SJSA1 (cell line): ENCODE results near the gene MGST3. TPM values are rescaled to one million over a fixed set of nuclear protein-coding genes. Genes with fewer than 3 reads are reported as not detected.
A peak's percentile ranks its signal among the peaks of the same experiment; 100 is the strongest.
"Not testable (repeated sequence)": the region's sequence is repeated elsewhere in the genome, so short reads cannot be mapped to it uniquely, and the experiment has no call there.

Experiments used
- DNase-seq, 2 experiments: peaks; one replicate each; pipeline ENCODE4 v3.0.0-alpha.2; 2015 to 2020; ENCODE audit warnings: low spot score in 2 of 2, low read depth in 1 of 2
- H3K27ac ChIP-seq: fragments of 250-450 bp; sonication (Bioruptor Pico); 2 replicates; pipeline ENCODE4 v1.5.1; 2020; ENCODE audit warnings: mild to moderate bottlenecking, moderate library complexity
- H3K27me3 ChIP-seq: fragments of 250-450 bp; sonication (Bioruptor Pico); replicated peaks from 2 replicates; pipeline ENCODE4 v1.5.1; 2020; ENCODE audit warnings: mild to moderate bottlenecking, moderate library complexity
- H3K36me3 ChIP-seq: fragments of 250-450 bp; sonication (Bioruptor Pico); 2 replicates; pipeline ENCODE4 v1.5.1; 2020; ENCODE audit warnings: mild to moderate bottlenecking
- H3K4me1 ChIP-seq: fragments of 250-450 bp; sonication (Bioruptor Pico); replicated peaks from 2 replicates; pipeline ENCODE4 v1.6.1; 2021; ENCODE audit warnings: mild to moderate bottlenecking
- H3K4me3 ChIP-seq: fragments of 250-450 bp; sonication (Bioruptor Pico); 2 replicates; pipeline ENCODE4 v1.5.1; 2020; ENCODE audit warnings: mild to moderate bottlenecking
- H3K9me3 ChIP-seq: fragments of 250-450 bp; sonication (Bioruptor Pico); replicated peaks from 2 replicates; pipeline ENCODE4 v1.5.1; 2020; ENCODE audit warnings: mild to moderate bottlenecking
- total RNA-seq: library from RNA; depleted of rRNA; stranded (reverse); fragments of >200 nt; shearing (Covaris generic); gene quantifications from 2 replicates; pipeline ENCODE4 v1.2.3, GENCODE V29; 2014; rRNA removed

The MGST3 gene
- total RNA-seq = 123 and 167 TPM in 2 replicates

GRCh38 chr1:165630629-165631341 is at the start of gene MGST3:
Gene MGST3, plus strand, starts transcription at chr1:165631234. Its CDS starts 18,614 bp downstream, at chr1:165649848.
- Histone ChIP-seq H3K27me3 (no peaks in the 10 kb centered on the region), H3K36me3 (0 out of 2 replicates have a peak, but pooled peaks cover 3% of the 10 kb centered on the region), H3K4me3 (peak within 1 kb of the TSS; percentile 60), H3K4me1 (peaks cover 13% of the 10 kb centered on the region; the same call in 1 of the 2 replicates), H3K9me3 (no peaks in the 10 kb centered on the region), H3K27ac (peak within 1 kb of the TSS; percentile 54)
- peak; percentile 96 to 98 for DNase-seq

- Histone ChIP-seq H3K9me3 (no peaks in the 10 kb centered on the region), H3K4me3 (no peak overlapping the region), H3K27ac (no peak overlapping the region), H3K27me3 (no peaks in the 10 kb centered on the region; the same call in 1 of the 2 replicates), H3K4me1 (no peaks in the 10 kb centered on the region), H3K36me3 (no peaks in the 10 kb centered on the region)
- no peak for DNase-seq
These were observed 49.1 kb upstream of the MGST3 start for GRCh38 chr1:165581926-165582325.

DNA sequence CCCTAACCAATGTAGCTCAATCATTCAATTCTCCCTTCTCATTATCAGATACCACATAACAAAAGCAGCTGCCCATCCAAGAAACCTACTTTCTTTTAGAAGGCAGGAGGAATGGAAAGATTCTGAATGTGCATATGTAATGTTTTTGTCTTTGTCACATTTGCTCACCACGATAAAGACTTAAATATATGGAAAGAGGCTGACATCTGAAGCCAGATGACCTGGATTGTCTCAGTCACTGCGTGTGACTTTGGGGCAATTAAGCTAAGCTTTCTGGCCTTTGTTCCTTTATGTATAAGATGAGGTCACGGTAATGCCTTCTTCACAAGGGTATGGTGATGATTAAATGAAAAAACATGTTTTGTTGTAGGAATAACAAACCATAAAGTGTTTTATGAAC is 44.6 kb upstream of the MGST3 start:
- Histone ChIP-seq H3K27me3 (peaks cover 3% of the 10 kb centered on the region), H3K36me3 (no peaks in the 10 kb centered on the region), H3K27ac (no peak overlapping the region), H3K4me1 (no peaks in the 10 kb centered on the region), H3K9me3 (no peaks in the 10 kb centered on the region), H3K4me3 (no peak overlapping the region)
- no peak for DNase-seq

DNA sequence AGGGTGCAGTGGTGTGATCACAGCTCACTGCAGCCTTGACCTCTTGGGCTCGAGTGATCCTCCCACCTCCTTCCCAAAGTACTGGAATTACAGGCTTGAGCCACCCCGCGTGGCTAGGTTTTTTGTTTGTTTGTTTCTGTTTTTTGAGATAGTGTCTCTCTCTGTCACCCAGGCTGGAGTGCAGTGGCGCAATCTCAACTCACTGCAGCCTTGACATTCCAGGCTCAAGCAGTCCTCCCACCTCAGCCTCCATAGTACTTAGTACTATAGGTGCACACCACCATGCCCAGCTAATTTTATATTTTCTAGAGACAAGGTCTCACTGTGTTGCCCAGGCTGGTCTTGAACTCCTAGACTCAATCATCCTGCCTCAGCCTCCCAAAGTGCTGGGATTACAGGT is 39.6 kb upstream of the MGST3 start:
- not testable (repeated sequence) for H3K27ac ChIP-seq, H3K36me3 ChIP-seq, DNase-seq, H3K9me3 ChIP-seq, H3K4me1 ChIP-seq, H3K4me3 ChIP-seq
- peaks cover 27% of the 10 kb centered on the region for H3K27me3 ChIP-seq

GRCh38 chr1:165592945-165593823 is 37.9 kb upstream of the MGST3 start:
- H3K27me3 ChIP-seq = peaks cover 27% of the 10 kb centered on the region
- H3K36me3 ChIP-seq = no peaks in the 10 kb centered on the region
- H3K4me1 ChIP-seq = peaks cover 5% of the 10 kb centered on the region
- H3K27ac ChIP-seq = no peak overlapping the region
- H3K9me3 ChIP-seq = no peaks in the 10 kb centered on the region
- no peak overlapping the region for H3K4me3 ChIP-seq
- DNase-seq = peak; percentile 57 to 65

DNA sequence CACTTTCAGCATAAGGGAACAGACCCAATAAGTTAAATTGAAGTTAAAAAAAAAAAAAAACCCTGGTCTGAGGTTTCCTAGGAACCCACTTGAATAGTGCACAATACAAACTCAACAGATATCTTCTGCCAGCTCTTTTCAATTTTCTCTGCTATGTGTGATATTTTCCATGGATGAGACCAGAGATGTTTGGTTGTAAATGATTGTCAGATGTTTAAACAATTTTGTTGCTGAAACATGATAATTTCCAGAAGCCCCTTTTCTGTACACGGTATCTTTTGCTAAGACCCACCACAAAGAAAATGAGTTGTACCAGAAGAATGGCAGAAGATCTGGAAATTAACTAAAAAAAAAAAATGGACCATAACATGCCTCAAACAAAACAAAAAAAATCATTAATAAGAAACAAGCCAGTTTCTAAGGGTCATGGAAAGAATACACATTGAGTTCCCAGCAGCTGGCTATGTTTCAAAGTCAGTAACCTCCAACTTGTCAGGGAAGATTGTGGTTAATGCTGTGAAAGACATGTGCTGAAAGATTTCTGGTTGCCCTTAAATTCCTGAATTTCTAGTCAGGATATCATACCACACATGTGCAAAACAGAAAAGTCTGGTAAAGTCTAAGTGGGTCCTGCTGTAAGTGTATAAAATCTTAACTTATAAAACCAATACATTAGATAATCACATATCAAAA is 35.6 kb upstream of the MGST3 start:
- Histone ChIP-seq H3K4me1 (peaks cover 13% of the 10 kb centered on the region), H3K27me3 (peaks cover 27% of the 10 kb centered on the region), H3K4me3 (no peak overlapping the region), H3K27ac (no peak overlapping the region), H3K9me3 (no peaks in the 10 kb centered on the region), H3K36me3 (no peaks in the 10 kb centered on the region)
- DNase-seq = no peak

GRCh38 chr1:165597883-165598675 is 33.0 kb upstream of the MGST3 start:
- Histone ChIP-seq H3K4me1 (peaks cover 13% of the 10 kb centered on the region), H3K4me3 (peak overlapping the region; percentile 43), H3K9me3 (no peaks in the 10 kb centered on the region), H3K36me3 (no peaks in the 10 kb centered on the region), H3K27ac (peak overlapping the region; percentile 92), H3K27me3 (peaks cover 14% of the 10 kb centered on the region; the same call in 1 of the 2 replicates)
- peak; percentile 97 for DNase-seq

DNA sequence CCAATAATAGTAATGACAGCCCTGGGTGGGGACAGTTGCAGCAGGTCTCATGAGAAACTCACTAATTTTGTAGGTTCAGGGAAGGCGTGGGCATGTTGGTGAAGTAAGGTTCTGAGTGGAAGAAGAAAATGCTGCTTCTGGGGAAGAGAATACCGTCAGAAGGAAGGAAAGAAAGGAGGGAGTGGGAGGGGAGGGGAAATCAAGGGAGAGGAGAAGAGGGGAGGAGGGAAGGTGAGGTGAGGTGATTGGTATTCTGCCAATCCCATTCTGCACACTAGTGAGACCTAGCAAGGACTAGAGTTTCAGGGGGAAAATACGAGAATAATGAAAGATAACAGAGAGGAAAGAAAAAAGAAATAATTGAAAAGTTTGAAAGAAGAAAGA is 32.4 kb upstream of the MGST3 start:
- Histone ChIP-seq H3K4me1 (peaks cover 13% of the 10 kb centered on the region), H3K27me3 (peaks cover 9% of the 10 kb centered on the region; the same call in 1 of the 2 replicates), H3K4me3 (peak overlapping the region; percentile 43), H3K36me3 (no peaks in the 10 kb centered on the region), H3K27ac (peak overlapping the region; percentile 92), H3K9me3 (no peaks in the 10 kb centered on the region)
- no peak for DNase-seq

DNA sequence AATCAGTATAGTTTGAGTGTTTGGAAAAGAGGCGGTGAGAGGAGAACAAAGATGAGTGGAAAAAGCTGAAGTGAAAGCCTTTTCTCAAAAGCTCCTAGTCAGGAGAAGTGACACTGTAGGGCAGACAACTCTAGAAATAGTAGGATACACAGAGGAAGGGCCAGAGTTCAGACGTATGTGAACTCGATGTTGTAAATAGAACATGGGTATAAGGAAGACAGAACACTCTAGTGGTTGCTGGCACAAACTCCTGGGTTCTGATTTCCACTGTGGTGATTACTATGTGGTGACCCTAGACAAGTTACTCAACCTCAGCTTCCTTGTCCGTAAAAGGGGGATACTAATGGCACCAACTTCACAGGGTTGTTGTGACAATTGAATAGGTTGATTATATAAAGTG is 30.2 kb upstream of the MGST3 start:
- Histone ChIP-seq H3K36me3 (no peaks in the 10 kb centered on the region), H3K27me3 (no peaks in the 10 kb centered on the region), H3K4me3 (no peak overlapping the region), H3K27ac (no peak overlapping the region), H3K4me1 (peaks cover 13% of the 10 kb centered on the region), H3K9me3 (no peaks in the 10 kb centered on the region)
- no peak for DNase-seq

DNA sequence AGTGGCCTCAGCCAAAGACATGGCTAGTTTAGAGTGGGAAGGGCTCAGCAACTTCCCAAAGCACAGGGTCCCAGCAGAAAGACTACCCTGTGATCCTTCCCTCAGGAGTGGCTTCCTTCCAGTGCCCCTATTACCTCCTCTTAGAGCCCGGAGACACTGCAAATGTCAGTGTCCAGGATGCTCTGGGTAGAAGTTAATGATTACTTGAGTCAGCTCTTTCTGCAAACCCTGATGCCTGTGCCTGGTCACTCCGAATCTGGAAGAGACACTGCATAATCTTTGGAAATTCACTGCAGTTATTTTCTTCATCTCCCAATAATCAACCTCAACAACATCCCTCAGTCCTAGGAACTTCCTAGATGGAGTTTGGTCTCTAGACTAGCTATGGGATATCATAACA is 27.2 kb upstream of the MGST3 start:
- DNase-seq = no peak

GRCh38 chr1:165605246-165605645 is 25.8 kb upstream of the MGST3 start:
- H3K27me3 ChIP-seq = no peaks in the 10 kb centered on the region; the same call in 1 of the 2 replicates
- no peak overlapping the region for H3K4me3 ChIP-seq
- H3K36me3 ChIP-seq = no peaks in the 10 kb centered on the region
- no peaks in the 10 kb centered on the region for H3K4me1 ChIP-seq
- DNase-seq = no peak
- H3K9me3 ChIP-seq = no peaks in the 10 kb centered on the region
- H3K27ac ChIP-seq = no peak overlapping the region

More for the DNA sequence above, 27.2 kb upstream of the MGST3 start:
- Histone ChIP-seq H3K4me3 (no peak overlapping the region), H3K27me3 (no peaks in the 10 kb centered on the region; the same call in 1 of the 2 replicates), H3K27ac (no peak overlapping the region), H3K36me3 (no peaks in the 10 kb centered on the region), H3K9me3 (no peaks in the 10 kb centered on the region), H3K4me1 (peaks cover 3% of the 10 kb centered on the region)

- not testable (repeated sequence) for H3K4me1 ChIP-seq, DNase-seq, H3K4me3 ChIP-seq, H3K9me3 ChIP-seq, H3K36me3 ChIP-seq, H3K27me3 ChIP-seq, H3K27ac ChIP-seq
These were observed 24.4 kb upstream of the MGST3 start for GRCh38 chr1:165606676-165607075.

DNA sequence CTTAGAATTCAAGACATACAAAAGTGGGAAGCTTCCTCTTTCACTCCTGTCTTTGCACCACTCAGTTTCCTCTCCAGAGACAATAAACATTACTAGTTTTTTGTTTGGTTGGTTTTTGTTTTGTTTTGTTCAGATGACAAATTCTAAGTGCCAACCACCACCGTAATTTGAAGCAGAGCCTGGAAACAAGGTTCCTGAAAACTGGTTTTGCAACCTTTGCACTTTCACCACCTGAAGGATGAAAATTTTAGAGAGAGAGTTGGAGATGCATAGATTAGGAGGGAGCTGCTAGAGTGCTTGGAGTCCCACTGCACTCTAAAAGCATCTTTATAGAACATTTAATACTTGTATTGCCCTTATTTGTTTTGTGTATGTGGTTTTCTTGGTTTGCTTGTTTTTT is 20.2 kb upstream of the MGST3 start:
- H3K27ac ChIP-seq = no peak overlapping the region
- peaks cover 4% of the 10 kb centered on the region; the same call in 1 of the 2 replicates for H3K27me3 ChIP-seq
- no peak for DNase-seq
- no peaks in the 10 kb centered on the region for H3K4me1 ChIP-seq
- H3K9me3 ChIP-seq = no peaks in the 10 kb centered on the region
- H3K36me3 ChIP-seq = no peaks in the 10 kb centered on the region
- no peak overlapping the region for H3K4me3 ChIP-seq
